ENCODE data around the gene SLC35F6.

The SLC35F6 gene

DNA sequence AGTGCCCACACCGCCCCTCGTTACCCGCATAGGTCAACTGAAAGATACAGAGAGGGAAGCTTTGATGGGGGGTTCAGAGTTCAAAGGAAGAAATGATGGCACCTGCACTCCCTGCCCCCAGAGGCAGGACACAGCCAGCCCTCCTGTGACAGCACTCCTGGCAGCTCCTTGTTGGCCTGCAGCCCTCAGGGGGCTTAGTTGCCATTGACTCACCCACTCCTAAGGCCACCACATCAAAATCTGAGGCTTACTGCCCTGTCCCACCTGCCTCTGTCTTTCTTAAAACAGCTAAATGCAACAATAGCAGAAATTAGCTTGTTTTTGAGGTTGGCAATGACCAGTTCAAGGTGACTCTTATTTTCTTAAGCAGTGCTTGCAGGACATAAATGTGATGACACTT lies 31.6 kb upstream of the SLC35F6 start:
- Histone ChIP-seq H3K27ac (ENCODE audit: low read depth, low read length) (no peak overlapping the region), H3K9me3 (ENCODE audit: control insufficient read depth, insufficient read depth, low read depth, low read length) (no peaks in the 10 kb centered on the region), H3K27me3 (ENCODE audit: control insufficient read depth, insufficient read depth, low read length) (no peaks in the 10 kb centered on the region), H3K9ac (ENCODE audit: low read length) (no peak overlapping the region), H3K4me1 (ENCODE audit: control insufficient read depth, insufficient read depth, low read length) (no peaks in the 10 kb centered on the region), H3K4me3 (ENCODE audit: low read depth, low read length) (no peak overlapping the region), H3K36me3 (ENCODE audit: control insufficient read depth, insufficient read depth, low read length) (no peaks in the 10 kb centered on the region)

- Histone ChIP-seq H3K27me3 (ENCODE audit: control insufficient read depth, insufficient read depth, low read length) (no peaks in the 10 kb centered on the region), H3K4me1 (ENCODE audit: control insufficient read depth, insufficient read depth, low read length) (no peaks in the 10 kb centered on the region), H3K9me3 (ENCODE audit: control insufficient read depth, insufficient read depth, low read depth, low read length) (no peaks in the 10 kb centered on the region), H3K36me3 (ENCODE audit: control insufficient read depth, insufficient read depth, low read length) (no peaks in the 10 kb centered on the region), H3K4me3 (ENCODE audit: low read depth, low read length) (no peak overlapping the region), H3K27ac (ENCODE audit: low read depth, low read length) (no peak overlapping the region), H3K9ac (ENCODE audit: low read length) (no peak overlapping the region)
Measured at GRCh38 chr2:26733413-26733812, 30.7 kb upstream of the SLC35F6 start.

- no peaks in the 10 kb centered on the region for H3K9me3 ChIP-seq (ENCODE audit: control insufficient read depth, insufficient read depth, low read depth, low read length)
- H3K4me3 ChIP-seq (ENCODE audit: low read depth, low read length): no peak overlapping the region
- H3K4me1 ChIP-seq (ENCODE audit: control insufficient read depth, insufficient read depth, low read length): no peaks in the 10 kb centered on the region
- no peak overlapping the region for H3K9ac ChIP-seq (ENCODE audit: low read length)
- H3K27me3 ChIP-seq (ENCODE audit: control insufficient read depth, insufficient read depth, low read length): no peaks in the 10 kb centered on the region
- no peak overlapping the region for H3K27ac ChIP-seq (ENCODE audit: low read depth, low read length)
- no peaks in the 10 kb centered on the region for H3K36me3 ChIP-seq (ENCODE audit: control insufficient read depth, insufficient read depth, low read length)
Measured at GRCh38 chr2:26735097-26735496, 29.0 kb upstream of the SLC35F6 start.

GRCh38 chr2:26735883-26736588 lies 28.0 kb upstream of the SLC35F6 start:
- Histone ChIP-seq H3K9ac (ENCODE audit: low read length) (no peak overlapping the region), H3K27ac (ENCODE audit: low read depth, low read length) (no peak overlapping the region), H3K9me3 (ENCODE audit: control insufficient read depth, insufficient read depth, low read depth, low read length) (no peaks in the 10 kb centered on the region), H3K4me1 (ENCODE audit: control insufficient read depth, insufficient read depth, low read length) (no peaks in the 10 kb centered on the region; the same call in 1 of the 2 replicates), H3K36me3 (ENCODE audit: control insufficient read depth, insufficient read depth, low read length) (no peaks in the 10 kb centered on the region), H3K4me3 (ENCODE audit: low read depth, low read length) (no peak overlapping the region), H3K27me3 (ENCODE audit: control insufficient read depth, insufficient read depth, low read length) (no peaks in the 10 kb centered on the region)

DNA sequence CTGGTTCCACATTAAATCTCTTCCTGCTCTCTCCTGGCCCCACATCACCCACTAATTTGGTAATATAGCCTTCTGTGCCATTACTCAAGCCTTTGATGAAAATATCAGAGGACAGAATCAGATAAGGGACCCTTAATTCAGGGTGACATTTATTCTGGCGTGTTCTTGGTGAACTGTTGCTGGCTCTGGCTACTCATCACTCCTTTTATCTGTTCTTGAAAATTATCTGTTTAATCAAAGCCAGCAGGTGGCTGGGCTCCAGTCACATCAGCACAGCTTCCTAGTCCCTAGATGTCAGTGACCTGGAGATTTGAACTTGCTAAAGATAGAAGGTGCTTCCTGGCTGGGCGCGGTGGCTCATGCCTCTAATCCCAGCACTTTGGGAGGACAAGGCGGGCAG lies 26.9 kb upstream of the SLC35F6 start:
- no peak overlapping the region for H3K4me3 ChIP-seq (ENCODE audit: low read depth, low read length)
- H3K4me1 ChIP-seq (ENCODE audit: control insufficient read depth, insufficient read depth, low read length): no peaks in the 10 kb centered on the region; the same call in 1 of the 2 replicates
- no peak overlapping the region for H3K27ac ChIP-seq (ENCODE audit: low read depth, low read length)
- no peaks in the 10 kb centered on the region for H3K36me3 ChIP-seq (ENCODE audit: control insufficient read depth, insufficient read depth, low read length)
- no peaks in the 10 kb centered on the region for H3K9me3 ChIP-seq (ENCODE audit: control insufficient read depth, insufficient read depth, low read depth, low read length)
- H3K9ac ChIP-seq (ENCODE audit: low read length): no peak overlapping the region
- no peaks in the 10 kb centered on the region for H3K27me3 ChIP-seq (ENCODE audit: control insufficient read depth, insufficient read depth, low read length)

DNA sequence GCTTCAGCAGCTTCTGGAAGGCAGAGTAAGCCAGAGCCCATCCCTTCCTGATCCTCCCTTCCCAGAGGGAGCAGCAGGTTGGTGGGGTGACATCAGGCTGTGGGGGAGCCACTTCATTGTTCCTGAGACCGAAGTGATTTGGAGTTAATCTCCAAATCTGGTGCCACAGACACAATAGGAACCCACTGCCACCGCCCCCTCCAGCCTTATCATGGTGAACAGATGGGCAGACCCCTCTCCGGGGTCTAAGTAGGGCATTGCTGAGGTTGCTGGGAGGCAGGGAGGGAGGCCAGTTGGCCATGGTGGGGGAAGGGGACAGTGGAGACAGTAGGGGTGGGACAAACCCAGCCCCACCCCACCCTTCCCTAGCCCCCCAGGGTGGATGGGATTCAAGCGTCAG lies 25.6 kb upstream of the SLC35F6 start:
- Histone ChIP-seq H3K4me3 (ENCODE audit: low read depth, low read length) (no peak overlapping the region), H3K36me3 (ENCODE audit: control insufficient read depth, insufficient read depth, low read length) (no peaks in the 10 kb centered on the region), H3K27ac (ENCODE audit: low read depth, low read length) (no peak overlapping the region), H3K9ac (ENCODE audit: low read length) (no peak overlapping the region), H3K4me1 (ENCODE audit: control insufficient read depth, insufficient read depth, low read length) (no peaks in the 10 kb centered on the region; the same call in 1 of the 2 replicates), H3K9me3 (ENCODE audit: control insufficient read depth, insufficient read depth, low read depth, low read length) (no peaks in the 10 kb centered on the region), H3K27me3 (ENCODE audit: control insufficient read depth, insufficient read depth, low read length) (no peaks in the 10 kb centered on the region)

- Histone ChIP-seq H3K36me3 (ENCODE audit: control insufficient read depth, insufficient read depth, low read length) (no peaks in the 10 kb centered on the region), H3K4me3 (ENCODE audit: low read depth, low read length) (no peak overlapping the region), H3K4me1 (ENCODE audit: control insufficient read depth, insufficient read depth, low read length) (peaks cover 3% of the 10 kb centered on the region; the same call in 1 of the 2 replicates), H3K27me3 (ENCODE audit: control insufficient read depth, insufficient read depth, low read length) (no peaks in the 10 kb centered on the region), H3K9ac (ENCODE audit: low read length) (no peak overlapping the region), H3K27ac (ENCODE audit: low read depth, low read length) (no peak overlapping the region), H3K9me3 (ENCODE audit: control insufficient read depth, insufficient read depth, low read depth, low read length) (no peaks in the 10 kb centered on the region)
Measured at GRCh38 chr2:26739514-26739913, 24.6 kb upstream of the SLC35F6 start.

GRCh38 chr2:26740346-26740745 lies 23.7 kb upstream of the SLC35F6 start:
- no peak overlapping the region for H3K27ac ChIP-seq (ENCODE audit: low read depth, low read length)

GRCh38 chr2:26740890-26741302 lies 23.2 kb upstream of the SLC35F6 start:
- no peak overlapping the region for H3K9ac ChIP-seq (ENCODE audit: low read length)
- no peaks in the 10 kb centered on the region for H3K9me3 ChIP-seq (ENCODE audit: control insufficient read depth, insufficient read depth, low read depth, low read length)
- H3K27ac ChIP-seq (ENCODE audit: low read depth, low read length): no peak overlapping the region
- no peaks in the 10 kb centered on the region for H3K36me3 ChIP-seq (ENCODE audit: control insufficient read depth, insufficient read depth, low read length)
- H3K27me3 ChIP-seq (ENCODE audit: control insufficient read depth, insufficient read depth, low read length): no peaks in the 10 kb centered on the region
- H3K4me1 ChIP-seq (ENCODE audit: control insufficient read depth, insufficient read depth, low read length): peaks cover 3% of the 10 kb centered on the region; the same call in 1 of the 2 replicates
- H3K4me3 ChIP-seq (ENCODE audit: low read depth, low read length): no peak overlapping the region

More at GRCh38 chr2:26740346-26740745, 23.7 kb upstream of the SLC35F6 start:
- Histone ChIP-seq H3K9ac (ENCODE audit: low read length) (no peak overlapping the region), H3K4me3 (ENCODE audit: low read depth, low read length) (no peak overlapping the region), H3K4me1 (ENCODE audit: control insufficient read depth, insufficient read depth, low read length) (peaks cover 3% of the 10 kb centered on the region; the same call in 1 of the 2 replicates), H3K9me3 (ENCODE audit: control insufficient read depth, insufficient read depth, low read depth, low read length) (no peaks in the 10 kb centered on the region), H3K36me3 (ENCODE audit: control insufficient read depth, insufficient read depth, low read length) (no peaks in the 10 kb centered on the region), H3K27me3 (ENCODE audit: control insufficient read depth, insufficient read depth, low read length) (no peaks in the 10 kb centered on the region)

DNA sequence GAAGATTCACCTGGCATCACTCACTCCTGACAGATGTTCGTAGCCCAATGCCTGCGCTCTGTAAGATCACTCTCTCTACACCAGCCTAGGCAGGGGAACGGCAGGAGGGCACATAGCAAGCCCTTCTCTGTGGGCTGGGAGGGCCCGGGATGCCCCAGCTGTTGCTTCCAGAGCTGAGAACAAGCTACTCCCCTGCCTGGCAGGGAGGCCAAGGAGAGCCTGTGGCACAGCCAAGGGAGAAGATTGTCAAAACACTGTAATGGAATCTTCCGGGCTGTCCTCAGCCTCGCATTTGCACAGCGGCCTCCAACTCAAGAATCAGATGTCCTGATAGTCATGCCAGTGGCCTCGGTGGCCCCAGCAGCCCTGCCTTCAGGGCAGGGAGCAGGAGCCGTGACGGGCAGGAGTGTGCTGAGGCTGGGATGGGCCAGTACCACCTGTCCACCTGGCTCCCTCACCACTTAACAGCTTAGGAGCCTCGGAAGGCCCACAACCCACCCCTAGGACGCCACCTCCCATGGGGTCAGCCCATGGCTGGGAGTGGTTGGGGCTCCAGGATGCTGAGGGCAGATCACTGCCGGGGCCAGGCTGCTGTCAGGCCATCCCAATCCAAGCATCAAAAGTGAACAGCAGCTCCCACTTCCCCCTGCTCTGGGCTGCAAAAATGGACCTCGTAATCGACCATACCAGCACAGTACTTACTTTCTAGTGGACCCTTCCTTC lies 21.9 kb upstream of the SLC35F6 start:
- Histone ChIP-seq H3K27me3 (ENCODE audit: control insufficient read depth, insufficient read depth, low read length) (no peaks in the 10 kb centered on the region), H3K9me3 (ENCODE audit: control insufficient read depth, insufficient read depth, low read depth, low read length) (no peaks in the 10 kb centered on the region), H3K4me1 (ENCODE audit: control insufficient read depth, insufficient read depth, low read length) (peaks cover 3% of the 10 kb centered on the region; the same call in 1 of the 2 replicates), H3K27ac (ENCODE audit: low read depth, low read length) (no peak overlapping the region), H3K36me3 (ENCODE audit: control insufficient read depth, insufficient read depth, low read length) (no peaks in the 10 kb centered on the region), H3K4me3 (ENCODE audit: low read depth, low read length) (no peak overlapping the region), H3K9ac (ENCODE audit: low read length) (no peak overlapping the region)

- Histone ChIP-seq H3K27me3 (ENCODE audit: control insufficient read depth, insufficient read depth, low read length) (no peaks in the 10 kb centered on the region), H3K4me3 (ENCODE audit: low read depth, low read length) (no peak overlapping the region), H3K9me3 (ENCODE audit: control insufficient read depth, insufficient read depth, low read depth, low read length) (no peaks in the 10 kb centered on the region), H3K27ac (ENCODE audit: low read depth, low read length) (no peak overlapping the region), H3K36me3 (ENCODE audit: control insufficient read depth, insufficient read depth, low read length) (no peaks in the 10 kb centered on the region), H3K4me1 (ENCODE audit: control insufficient read depth, insufficient read depth, low read length) (peaks cover 3% of the 10 kb centered on the region; the same call in 1 of the 2 replicates), H3K9ac (ENCODE audit: low read length) (no peak overlapping the region)
Measured at GRCh38 chr2:26743852-26744251, 20.2 kb upstream of the SLC35F6 start.

All from HUES6 (cell line).